Measurements from ENCODE around the gene ZKSCAN4. TPM values are rescaled to one million over a fixed set of nuclear protein-coding genes. Genes with fewer than 3 reads are reported as not detected.
A peak's percentile ranks its signal among the peaks of the same experiment; 100 is the strongest.

Gene ZKSCAN4
- total RNA-seq, 4 donors from 2014 or later, result 1.5 to 15.6 (median 4.7) TPM

- no peaks in the 10 kb centered on the region for H3K36me3 ChIP-seq
These were observed 7.1 kb upstream of the ZKSCAN4 start, which contains the start of gene NKAPL for GRCh38 chr6:28258877-28259777. Gene NKAPL (plus strand): TSS chr6:28259297. CDS start chr6:28259372, 75 bp downstream.

GRCh38 chr6:28257042-28257441, 5.0 kb upstream of the ZKSCAN4 start:
- Histone ChIP-seq H3K4me1 (no peaks in the 10 kb centered on the region), H3K9me3 (peaks cover 0 to 3% of the 10 kb centered on the region in 2 donors), H3K27me3 (no peaks in the 10 kb centered on the region), H3K4me3 (no peak overlapping the region), H3K27ac (no peak overlapping the region), H3K36me3 (no peaks in the 10 kb centered on the region)
- TF ChIP-seq, protein P1, sequence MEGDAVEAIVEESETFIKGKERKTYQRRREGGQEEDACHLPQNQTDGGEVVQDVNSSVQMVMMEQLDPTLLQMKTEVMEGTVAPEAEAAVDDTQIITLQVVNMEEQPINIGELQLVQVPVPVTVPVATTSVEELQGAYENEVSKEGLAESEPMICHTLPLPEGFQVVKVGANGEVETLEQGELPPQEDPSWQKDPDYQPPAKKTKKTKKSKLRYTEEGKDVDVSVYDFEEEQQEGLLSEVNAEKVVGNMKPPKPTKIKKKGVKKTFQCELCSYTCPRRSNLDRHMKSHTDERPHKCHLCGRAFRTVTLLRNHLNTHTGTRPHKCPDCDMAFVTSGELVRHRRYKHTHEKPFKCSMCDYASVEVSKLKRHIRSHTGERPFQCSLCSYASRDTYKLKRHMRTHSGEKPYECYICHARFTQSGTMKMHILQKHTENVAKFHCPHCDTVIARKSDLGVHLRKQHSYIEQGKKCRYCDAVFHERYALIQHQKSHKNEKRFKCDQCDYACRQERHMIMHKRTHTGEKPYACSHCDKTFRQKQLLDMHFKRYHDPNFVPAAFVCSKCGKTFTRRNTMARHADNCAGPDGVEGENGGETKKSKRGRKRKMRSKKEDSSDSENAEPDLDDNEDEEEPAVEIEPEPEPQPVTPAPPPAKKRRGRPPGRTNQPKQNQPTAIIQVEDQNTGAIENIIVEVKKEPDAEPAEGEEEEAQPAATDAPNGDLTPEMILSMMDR (IDR thresholded peaks at IDR 0.05), result no peak
- no peak for TF ChIP-seq POLR2A (IDR thresholded peaks at IDR 0.05)
- intact Hi-C loops (cut with DNase I; ENCODE audit: low total_unique reads), result no loop called here
- DNase-seq, result no peak

More at GRCh38 chr6:28258877-28259777, 7.1 kb upstream of the ZKSCAN4 start, which contains the start of gene NKAPL:
- no peak within 1 kb of the TSS for H3K27ac ChIP-seq
- H3K4me3 ChIP-seq, result peak within 1 kb of the TSS; percentile 22 to 27
- intact Hi-C loops (cut with DNase I; ENCODE audit: low total_unique reads), result no loop called here
- TF ChIP-seq POLR2A (IDR thresholded peaks at IDR 0.05), result peak in 1 of 2 donors; percentile 19
- TF ChIP-seq, protein P1 (IDR thresholded peaks at IDR 0.05), result no peak
- H3K9me3 ChIP-seq, result peaks cover 0 to 3% of the 10 kb centered on the region in 2 donors
- peak; percentile 71 to 75 for DNase-seq
- no peaks in the 10 kb centered on the region for H3K27me3 ChIP-seq
- H3K4me1 ChIP-seq, result no peaks in the 10 kb centered on the region

DNA sequence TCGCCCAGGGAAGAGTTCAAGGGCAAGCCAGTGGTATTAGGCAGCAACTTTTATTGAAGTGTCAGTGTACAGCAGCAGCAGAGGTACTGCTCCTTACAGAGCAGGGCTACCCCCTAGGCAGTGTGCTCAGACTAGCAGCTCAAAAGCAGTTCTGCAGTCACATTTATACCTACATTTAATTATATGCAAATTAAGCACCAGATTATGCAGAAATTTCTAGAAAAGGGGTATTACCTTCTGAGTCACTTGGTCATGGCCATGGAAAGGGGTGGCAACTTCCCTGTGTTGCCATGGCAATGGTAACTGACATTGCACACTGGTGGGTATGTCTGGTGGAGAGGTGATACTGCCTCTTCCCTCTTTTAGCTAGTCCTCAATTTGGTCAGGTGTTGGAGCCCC, 2.1 kb upstream of the ZKSCAN4 start:
- Histone ChIP-seq H3K4me1 (peaks cover 0 to 6% of the 10 kb centered on the region in 2 donors), H3K27me3 (no peaks in the 10 kb centered on the region), H3K36me3 (no peaks in the 10 kb centered on the region), H3K4me3 (no peak overlapping the region), H3K27ac (no peak overlapping the region), H3K9me3 (no peaks in the 10 kb centered on the region)
- intact Hi-C loops (cut with DNase I; ENCODE audit: low total_unique reads), result no loop called here
- DNase-seq, result no peak
- TF ChIP-seq, protein P1 (IDR thresholded peaks at IDR 0.05), result no peak
- TF ChIP-seq POLR2A (IDR thresholded peaks at IDR 0.05), result no peak

DNA sequence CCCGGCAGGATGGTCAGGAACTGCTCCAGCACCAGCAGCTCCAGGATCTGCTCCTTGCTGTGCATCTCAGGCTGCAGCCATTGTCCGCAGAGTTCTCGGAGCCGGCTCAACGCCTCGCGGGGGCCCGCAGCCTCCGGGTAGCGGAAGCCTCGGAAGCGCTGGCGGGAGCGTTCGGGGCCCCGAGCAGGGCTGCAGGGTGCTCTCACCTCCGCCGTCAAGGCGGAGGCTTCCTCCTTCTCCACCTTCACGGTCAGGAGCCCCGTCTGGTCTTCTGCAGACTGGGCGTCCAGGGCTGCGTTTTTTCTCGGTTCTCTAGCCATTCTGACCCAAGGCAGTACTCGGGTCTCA, 434 bp downstream of the ZKSCAN4 start:
- Histone ChIP-seq H3K4me1 (peaks cover 0 to 6% of the 10 kb centered on the region in 2 donors), H3K9me3 (no peaks in the 10 kb centered on the region), H3K36me3 (no peaks in the 10 kb centered on the region), H3K27ac (peak overlapping the region; percentile 48 to 62), H3K4me3 (peak overlapping the region; percentile 84 to 88), H3K27me3 (no peaks in the 10 kb centered on the region)
- TF ChIP-seq, protein P1 (IDR thresholded peaks at IDR 0.05), result no peak
- no peak for TF ChIP-seq POLR2A (IDR thresholded peaks at IDR 0.05)
- intact Hi-C loops (cut with DNase I; ENCODE audit: low total_unique reads), result no loop called here
- DNase-seq, result no peak

DNA sequence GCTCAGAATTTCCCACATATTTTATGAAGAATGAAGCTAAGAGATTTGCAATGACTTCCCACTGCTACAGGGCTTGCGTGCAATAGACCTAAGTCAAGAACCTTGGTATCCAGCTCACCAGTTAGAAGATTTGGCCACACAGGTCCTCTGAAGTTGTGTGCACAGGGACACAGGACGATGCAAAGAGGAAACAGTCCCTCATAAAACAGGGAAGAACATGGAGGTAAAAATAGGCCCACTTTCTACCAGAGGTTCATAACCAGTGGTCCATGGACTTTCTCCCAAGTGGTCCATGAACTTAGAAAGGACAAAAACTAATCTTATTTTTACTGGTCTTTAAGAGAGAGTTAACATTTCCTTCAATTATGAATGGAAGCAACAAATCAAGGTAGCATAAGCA, 1.3 kb downstream of the ZKSCAN4 start:
- Histone ChIP-seq H3K4me3 (peak overlapping the region in 1 of 2 donors; percentile 84), H3K9me3 (no peaks in the 10 kb centered on the region), H3K27me3 (no peaks in the 10 kb centered on the region), H3K36me3 (no peaks in the 10 kb centered on the region), H3K27ac (no peak overlapping the region), H3K4me1 (peaks cover 0 to 6% of the 10 kb centered on the region in 2 donors)
- no peak for DNase-seq
- TF ChIP-seq, protein P1 (IDR thresholded peaks at IDR 0.05), result no peak
- no peak for TF ChIP-seq POLR2A (IDR thresholded peaks at IDR 0.05)
- intact Hi-C loops (cut with DNase I; ENCODE audit: low total_unique reads), result no loop called here
